Stimulated activated CD4-positive, alpha-beta T cell treated with anti-CD3 and anti-CD28 coated beads, Interleukin-12 subunit alpha, Interleukin-12 subunit beta, amount 100 ng/mL, for 24 hours (primary cell): ENCODE results near the gene SCAND1.
"Not testable (repeated sequence)": the region's sequence is repeated elsewhere in the genome, so short reads cannot be mapped to it uniquely, and the experiment has no call there.

Source experiments
- DNase-seq, 2 experiments: peaks; one replicate each; pipeline ENCODE4 v3.0.0-alpha.2; 2020; ENCODE audit warnings: low read depth in 2 of 2

Gene SCAND1

DNA sequence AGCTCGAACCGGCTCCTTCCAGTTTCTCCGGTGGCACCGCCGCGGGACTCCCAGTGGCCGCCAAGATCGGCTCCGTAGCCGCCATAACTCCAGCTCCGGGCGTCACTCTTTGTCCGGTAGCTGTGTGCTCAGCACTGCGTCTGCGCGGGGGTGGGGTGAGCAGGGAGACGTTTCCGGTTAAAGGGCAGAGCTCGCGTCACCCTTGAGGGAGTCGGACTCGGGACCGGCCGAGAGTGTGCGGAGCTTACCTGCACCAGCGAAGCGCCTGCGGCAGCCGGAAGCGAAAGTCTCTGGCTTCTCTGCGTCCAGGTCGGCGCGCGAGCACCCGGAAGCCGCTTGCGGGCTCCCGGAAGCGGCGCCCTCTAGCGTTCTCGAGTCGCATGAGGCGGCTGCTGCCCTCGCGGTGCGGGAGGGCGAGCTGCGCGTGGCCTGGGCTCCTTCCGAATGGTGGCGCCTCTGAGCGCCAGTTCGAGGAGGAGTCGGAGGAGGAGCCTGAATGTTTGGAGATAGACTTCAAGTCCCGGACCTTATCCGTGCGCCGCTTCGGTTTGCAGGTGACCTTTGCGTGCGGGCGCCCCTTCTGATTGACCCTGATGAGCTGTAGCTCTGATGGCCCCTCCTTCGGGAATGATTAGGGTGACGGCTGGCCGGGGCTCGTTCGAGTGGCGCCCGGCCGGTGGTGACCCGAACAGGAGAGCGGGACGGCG lies at the start of gene SCAND1:
Gene SCAND1 (minus strand): TSS at position 303 of the 707 bp plus-strand sequence. CDS start 218 bp downstream, at position 85.
- peak; percentile 97 for DNase-seq

GRCh38 chr20:36004045-36004444 lies 49.7 kb upstream of the SCAND1 start:
- DNase-seq, result no peak

DNA sequence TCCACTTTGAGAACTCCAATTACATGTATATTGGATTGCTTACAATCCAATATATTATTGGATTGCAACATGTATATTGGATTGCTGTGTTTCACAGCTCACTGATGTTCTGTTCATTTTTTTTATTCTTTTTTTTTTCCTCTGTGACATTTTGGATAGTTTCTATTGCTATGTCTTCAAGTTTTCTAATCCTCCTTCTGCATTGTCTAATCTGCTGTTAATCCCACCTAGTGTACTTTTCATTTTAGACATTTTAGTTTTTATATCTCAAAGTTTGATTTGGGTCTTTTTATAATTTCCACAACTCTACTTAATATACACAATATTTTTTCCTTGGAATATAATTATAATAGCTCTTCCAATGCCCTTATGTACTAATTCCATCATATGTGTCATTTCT lies 48.6 kb upstream of the SCAND1 start:
- DNase-seq, result no peak

GRCh38 chr20:36001331-36001730 lies 47.0 kb upstream of the SCAND1 start:
- DNase-seq, result not testable (repeated sequence)

DNA sequence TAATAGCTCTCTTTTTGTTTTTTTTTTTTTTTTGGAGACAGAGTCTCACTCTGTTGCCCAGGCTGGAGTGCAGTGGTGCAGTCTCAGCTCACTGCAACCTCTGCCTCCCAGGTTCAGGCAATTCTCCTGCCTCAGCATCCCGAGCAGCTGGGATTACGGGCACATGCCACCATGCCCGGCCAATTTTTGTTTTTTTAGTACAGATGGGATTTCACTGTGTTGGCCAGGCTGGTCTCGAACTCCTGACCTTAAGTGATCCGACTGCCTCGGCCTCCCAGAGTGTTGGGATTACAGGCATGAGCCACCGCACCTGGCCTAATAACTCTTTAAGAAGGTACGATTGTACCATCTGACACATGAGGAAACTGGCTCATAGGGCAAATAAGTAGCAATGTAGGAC lies 42.2 kb upstream of the SCAND1 start:
- not testable (repeated sequence) for DNase-seq

DNA sequence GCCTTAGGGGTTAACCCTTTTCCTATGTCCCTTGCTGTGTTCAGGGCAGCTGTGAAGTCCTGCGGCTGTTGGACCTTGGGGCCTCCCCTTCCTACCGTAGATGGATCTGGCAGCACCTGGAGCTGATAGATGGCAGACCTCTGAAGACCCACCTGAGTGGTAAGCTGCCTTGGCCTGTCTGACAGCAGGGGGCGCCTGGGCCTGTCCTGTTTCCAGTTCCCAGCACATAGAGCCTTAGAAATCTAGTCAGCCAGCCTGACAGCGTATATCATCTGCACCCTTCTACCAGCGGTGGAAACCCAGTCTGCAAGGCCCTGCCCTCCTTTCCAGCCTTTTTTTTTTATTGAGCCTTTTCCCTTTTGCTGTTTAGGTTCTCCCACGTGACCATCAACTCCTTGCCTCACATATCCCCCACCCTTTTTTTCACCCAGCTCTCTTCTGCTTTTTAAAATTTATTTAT lies 40.7 kb upstream of the SCAND1 start:
- peak; percentile 59 to 77 for DNase-seq

DNA sequence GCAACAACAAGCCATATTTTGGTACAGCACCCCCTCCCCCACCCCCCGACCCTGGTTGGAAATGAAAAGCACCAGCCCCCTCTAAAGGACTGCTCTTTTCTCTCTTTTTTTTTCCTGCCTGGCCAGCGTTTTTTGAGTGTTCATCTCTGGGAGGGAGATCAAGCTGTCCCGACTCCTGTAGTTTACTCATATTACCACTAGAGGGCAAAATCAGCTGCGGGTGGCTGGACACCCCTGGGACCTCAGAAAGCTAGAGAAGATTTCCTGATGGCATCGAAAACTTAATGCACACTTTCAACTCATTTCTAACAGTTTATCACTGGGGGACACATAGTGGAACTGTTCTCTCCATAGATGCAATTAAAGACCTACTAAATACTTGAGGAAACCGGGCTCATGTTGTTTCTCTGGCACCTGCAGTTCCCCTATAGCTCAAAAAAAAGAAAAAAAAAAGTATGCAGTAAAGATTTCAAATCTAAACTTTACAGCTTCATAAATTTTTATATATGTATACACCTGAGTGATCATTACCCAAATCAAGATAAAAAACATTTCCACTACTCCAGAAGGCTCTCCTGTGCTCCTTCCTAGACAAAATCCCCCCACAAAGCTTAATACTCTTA lies 38.5 kb upstream of the SCAND1 start:
- DNase-seq, result no peak

- DNase-seq, result no peak
Measured at GRCh38 chr20:35991142-35991771, 37.0 kb upstream of the SCAND1 start.

DNA sequence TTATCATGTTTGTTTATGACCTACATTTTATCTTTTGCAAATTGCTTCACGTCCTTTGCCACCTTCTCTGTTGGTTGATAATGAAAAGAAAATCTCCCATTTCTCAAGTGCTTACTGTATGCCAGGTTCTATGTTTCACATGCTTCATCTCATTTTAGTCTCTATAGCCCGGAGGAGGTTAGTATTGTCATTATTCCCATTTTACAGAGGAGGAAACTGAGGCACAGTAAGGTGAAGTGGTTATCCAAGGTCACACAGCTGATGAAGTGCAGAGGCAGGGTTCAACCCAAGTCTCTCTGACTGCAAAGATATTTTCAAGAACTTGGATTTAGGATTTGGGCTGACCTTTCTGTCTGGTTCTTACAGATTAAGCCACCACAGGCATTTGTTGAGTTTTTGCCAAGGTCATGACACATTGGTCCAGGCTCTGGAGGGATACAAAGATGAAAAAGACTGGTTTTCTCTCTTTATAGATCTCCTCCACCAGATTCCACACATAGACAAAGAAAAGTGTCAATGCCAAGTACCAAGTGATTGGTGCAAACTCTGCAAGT lies 34.7 kb upstream of the SCAND1 start:
- DNase-seq, result no peak

DNA sequence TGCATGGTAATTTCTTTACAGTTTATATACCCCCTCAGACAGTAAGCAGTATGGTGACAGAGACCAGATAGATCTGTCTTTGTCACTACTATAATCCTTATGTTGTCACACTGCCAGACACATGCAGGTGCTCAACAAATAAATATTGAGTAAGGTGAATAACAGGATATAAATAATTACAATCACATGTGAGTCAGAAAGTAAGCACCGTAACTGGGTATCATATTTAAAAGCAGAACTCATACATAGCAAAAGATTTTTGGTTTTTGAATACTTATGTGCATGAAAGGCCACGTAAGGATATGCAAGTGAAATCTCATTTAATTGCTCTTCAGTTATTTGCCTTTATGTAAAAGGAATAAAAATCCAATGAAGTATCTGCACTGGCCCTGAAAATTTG lies 31.5 kb upstream of the SCAND1 start:
- DNase-seq, result no peak

GRCh38 chr20:35984382-35984781 lies 30.1 kb upstream of the SCAND1 start:
- no peak for DNase-seq

- DNase-seq, result no peak
Measured at GRCh38 chr20:35981969-35982368, 27.7 kb upstream of the SCAND1 start.

DNA sequence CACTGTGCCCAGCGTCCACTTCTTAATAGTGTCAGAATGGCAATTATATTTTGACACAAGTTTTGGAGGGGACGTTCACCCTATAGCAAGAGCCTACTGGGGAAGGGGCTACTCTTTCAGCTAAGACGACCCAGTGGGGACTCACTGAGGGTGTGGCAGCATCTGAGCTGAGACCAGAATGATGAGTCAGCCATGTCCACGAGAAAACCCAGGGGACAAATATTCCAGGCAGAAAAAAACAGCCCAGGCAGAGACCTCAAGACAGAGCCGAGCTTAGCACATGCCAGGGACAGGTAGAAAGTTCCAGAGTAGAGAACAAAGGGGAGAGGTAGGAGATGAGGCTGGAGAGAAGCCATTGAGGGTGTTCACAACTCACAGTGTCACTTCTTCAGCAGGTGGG lies 25.2 kb upstream of the SCAND1 start:
- DNase-seq, result no peak

DNA sequence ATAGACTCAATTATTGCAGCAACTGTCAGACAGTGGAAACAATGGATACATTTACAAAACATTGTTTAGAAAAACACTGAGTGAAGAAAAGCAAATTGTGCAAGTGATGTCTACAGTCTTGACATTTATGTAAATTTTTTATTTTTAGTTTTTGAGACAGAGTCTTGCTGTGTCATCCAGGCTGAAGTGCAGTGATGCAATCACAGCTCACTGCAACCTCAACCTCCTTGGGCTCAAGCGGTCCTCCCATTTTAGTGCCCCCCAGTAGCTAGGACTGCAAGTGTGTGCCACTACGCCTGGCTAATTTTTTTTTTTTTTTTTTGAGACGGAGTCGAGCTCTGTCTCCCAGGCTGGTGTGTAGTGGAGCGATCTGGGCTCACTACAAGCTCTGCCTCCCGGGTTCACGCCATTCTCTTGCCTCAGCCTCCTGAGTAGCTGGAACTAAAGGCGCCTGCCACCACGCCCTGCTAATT lies 23.8 kb upstream of the SCAND1 start:
- DNase-seq, result no peak

DNA sequence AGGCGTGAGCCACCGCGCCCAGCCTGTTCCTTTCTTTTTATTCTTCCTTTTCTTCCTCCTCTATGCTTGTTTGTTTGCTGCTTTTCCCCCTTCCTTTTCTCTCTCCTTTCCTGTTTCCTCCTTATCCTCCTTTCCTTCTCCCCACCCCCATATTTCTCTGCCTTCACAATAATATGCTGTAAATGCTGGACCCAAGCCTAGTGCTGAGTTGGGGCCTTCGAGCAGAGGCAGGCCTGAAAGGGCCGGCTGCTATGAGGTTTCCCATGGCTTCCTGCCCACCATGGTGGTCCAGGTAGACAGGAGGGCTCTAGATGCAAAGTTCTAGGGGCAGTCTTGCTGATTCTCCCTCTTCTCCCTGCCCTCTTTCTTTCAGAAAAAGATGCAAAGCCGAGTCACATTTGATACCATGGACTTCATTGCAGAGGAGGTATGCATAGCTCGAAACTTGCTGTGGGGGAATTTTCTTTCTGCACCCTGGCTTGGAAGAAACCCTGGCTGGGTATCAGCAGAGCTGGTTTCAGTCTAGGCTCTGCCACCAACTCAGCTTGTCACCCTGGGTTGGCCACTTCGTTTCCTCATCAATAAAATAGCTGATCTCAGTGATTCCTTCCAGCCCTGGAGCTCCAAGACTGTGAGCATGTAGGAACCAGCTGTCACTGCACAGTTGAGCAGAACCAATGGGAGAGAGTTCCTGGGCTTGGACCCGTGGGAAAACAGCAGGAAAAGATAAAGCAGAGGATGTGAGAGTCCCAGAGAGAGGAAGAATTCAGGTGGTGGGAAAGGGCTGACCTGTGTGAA lies 21.5 kb upstream of the SCAND1 start:
- no peak for DNase-seq

- no peak for DNase-seq
Measured at GRCh38 chr20:35974256-35974655, 20.0 kb upstream of the SCAND1 start.

DNA sequence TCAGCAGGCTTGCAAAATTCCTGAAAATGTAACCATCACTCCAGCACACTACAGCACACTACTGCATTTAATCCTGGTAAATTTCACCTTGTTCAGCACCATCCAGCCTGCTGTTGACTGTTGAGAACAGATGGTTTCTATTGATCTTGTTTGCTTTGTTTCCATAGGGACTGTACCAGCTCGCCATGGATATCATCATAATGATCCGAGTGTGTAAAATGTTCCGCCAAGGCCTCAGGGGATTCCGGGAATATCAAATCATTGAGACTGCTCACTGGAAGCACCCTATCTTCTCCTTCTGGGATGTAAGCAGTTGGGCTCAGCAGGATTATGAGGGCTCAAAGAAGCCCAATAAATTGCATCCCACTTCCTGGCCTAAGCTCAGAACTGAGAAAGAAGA lies 18.2 kb upstream of the SCAND1 start:
- DNase-seq, result no peak

DNA sequence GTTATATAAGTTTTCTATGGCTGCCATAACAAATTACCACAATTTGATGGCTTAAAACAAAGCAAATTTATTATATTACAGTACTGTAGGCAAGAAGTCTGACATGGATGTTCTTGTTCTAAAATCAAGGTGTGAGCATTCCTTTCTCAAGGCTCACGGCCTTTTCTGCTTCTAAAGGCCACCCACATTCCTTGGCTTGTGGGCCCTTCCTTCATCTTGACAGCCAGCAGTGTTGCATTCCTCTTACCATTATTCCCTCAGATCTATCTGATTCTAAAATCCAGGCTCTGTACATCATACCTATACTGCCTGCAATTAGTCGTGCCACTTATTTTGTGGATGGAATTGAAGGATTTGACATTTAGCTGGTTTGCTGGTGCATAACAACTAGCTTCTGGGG lies 17.7 kb upstream of the SCAND1 start:
- DNase-seq, result no peak

- no peak for DNase-seq
Measured at GRCh38 chr20:35968930-35969329, 14.6 kb upstream of the SCAND1 start.

GRCh38 chr20:35967979-35968640 lies 13.8 kb upstream of the SCAND1 start, which contains the start of gene CNBD2:
CNBD2 (plus strand) TSS chr20:35968590; CDS start chr20:35968763, 173 bp downstream.
- no peak for DNase-seq

DNA sequence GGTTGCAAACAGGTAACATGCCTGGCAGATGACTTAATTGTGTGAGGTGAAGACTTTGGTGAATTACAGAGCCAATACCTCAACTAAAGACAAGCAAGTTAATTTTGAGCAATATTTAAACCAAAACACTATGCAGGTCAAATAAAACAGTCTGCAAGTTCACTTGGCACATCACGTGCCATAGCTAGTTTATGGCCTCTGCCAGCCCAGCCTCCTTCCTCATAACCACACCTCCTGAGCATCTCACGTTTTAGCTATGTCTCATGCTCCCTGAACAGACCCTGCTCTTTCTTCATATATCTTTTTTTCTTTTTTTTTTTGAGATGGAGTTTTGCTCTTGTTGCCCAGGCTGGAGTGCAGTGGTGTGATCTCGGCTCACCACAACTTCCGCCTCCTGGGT lies 9.6 kb upstream of the SCAND1 start:
- DNase-seq, result no peak
